HL-60 (cell line): ENCODE data around the gene ZNF202.

ENCODE experiments used
- DNase-seq, 2 experiments: peaks; one replicate each; pipeline ENCODE4 v3.0.0-alpha.2; 2010 to 2020; ENCODE audit warnings: low read depth in 1 of 2, low spot score in 1 of 2
- H3K27ac ChIP-seq: fragments of 250-450 bp; sonication (Bioruptor Pico); replicated peaks from 2 replicates; pipeline ENCODE4 v1.5.1; 2020; ENCODE audit warnings: mild to moderate bottlenecking, moderate library complexity
- H3K27me3 ChIP-seq: fragments of 250-450 bp; sonication (Bioruptor Pico); 2 replicates; pipeline ENCODE4 v1.5.1; 2021; ENCODE audit warnings: mild to moderate bottlenecking, moderate library complexity; ENCODE audit not compliant: insufficient read depth, poor library complexity, severe bottlenecking
- H3K4me3 ChIP-seq: replicated peaks from 2 replicates; pipeline ENCODE4 v1.5.1; 2011; ENCODE audit warnings: mild to moderate bottlenecking, control low read depth, low read length; ENCODE audit not compliant: insufficient read depth
- GABPA ChIP-seq: IDR thresholded peaks from 2 replicates; pipeline ENCODE4 v1.6.1; 2012; ENCODE audit warnings: low read depth
- POLR2AphosphoS5 ChIP-seq: IDR thresholded peaks from 2 replicates; pipeline ENCODE4 v1.6.1; 2012; ENCODE audit warnings: low read depth
- SPI1 ChIP-seq: IDR thresholded peaks from 2 replicates; pipeline ENCODE4 v1.6.1; 2012; ENCODE audit warnings: low read depth, mild to moderate bottlenecking, borderline replicate concordance
- TF ChIP-seq, protein P1 (sequence below): IDR thresholded peaks from one replicate; pipeline ENCODE4 v1.5.1; 2011; ENCODE audit warnings: low read length, control low read depth, inconsistent platforms; ENCODE audit not compliant: insufficient read depth
- TF ChIP-seq, protein P2 (sequence below): IDR thresholded peaks from 2 replicates; pipeline ENCODE4 v1.6.1; 2012; ENCODE audit warnings: low read depth; ENCODE audit not compliant: insufficient replicate concordance

ZNF202 gene

DNA sequence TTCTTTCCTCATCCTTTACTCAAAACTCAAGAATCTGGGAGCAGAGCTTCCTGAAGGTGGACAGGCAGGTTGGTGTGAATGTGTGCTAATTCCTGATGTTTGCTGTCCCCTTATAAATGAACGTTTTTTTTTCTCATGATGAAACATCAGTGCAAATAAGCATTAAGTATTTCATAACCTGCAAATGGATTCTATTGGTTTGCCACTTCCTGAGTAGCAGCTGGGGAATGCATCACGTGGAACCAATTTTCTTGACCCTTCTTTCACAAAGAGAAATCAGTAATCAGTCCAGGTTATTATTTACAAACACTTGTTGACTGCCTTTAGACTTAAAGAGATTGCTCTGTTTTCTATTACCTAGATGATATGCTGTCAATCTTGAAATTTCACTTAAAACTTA is 46.9 kb downstream of the ZNF202 start:
- Histone ChIP-seq H3K27ac (no peak overlapping the region), H3K27me3 (no peaks in the 10 kb centered on the region), H3K4me3 (no peak overlapping the region)
- TF ChIP-seq, protein P1, sequence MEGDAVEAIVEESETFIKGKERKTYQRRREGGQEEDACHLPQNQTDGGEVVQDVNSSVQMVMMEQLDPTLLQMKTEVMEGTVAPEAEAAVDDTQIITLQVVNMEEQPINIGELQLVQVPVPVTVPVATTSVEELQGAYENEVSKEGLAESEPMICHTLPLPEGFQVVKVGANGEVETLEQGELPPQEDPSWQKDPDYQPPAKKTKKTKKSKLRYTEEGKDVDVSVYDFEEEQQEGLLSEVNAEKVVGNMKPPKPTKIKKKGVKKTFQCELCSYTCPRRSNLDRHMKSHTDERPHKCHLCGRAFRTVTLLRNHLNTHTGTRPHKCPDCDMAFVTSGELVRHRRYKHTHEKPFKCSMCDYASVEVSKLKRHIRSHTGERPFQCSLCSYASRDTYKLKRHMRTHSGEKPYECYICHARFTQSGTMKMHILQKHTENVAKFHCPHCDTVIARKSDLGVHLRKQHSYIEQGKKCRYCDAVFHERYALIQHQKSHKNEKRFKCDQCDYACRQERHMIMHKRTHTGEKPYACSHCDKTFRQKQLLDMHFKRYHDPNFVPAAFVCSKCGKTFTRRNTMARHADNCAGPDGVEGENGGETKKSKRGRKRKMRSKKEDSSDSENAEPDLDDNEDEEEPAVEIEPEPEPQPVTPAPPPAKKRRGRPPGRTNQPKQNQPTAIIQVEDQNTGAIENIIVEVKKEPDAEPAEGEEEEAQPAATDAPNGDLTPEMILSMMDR, result no peak
- TF ChIP-seq POLR2AphosphoS5, result no peak
- DNase-seq, result no peak

DNA sequence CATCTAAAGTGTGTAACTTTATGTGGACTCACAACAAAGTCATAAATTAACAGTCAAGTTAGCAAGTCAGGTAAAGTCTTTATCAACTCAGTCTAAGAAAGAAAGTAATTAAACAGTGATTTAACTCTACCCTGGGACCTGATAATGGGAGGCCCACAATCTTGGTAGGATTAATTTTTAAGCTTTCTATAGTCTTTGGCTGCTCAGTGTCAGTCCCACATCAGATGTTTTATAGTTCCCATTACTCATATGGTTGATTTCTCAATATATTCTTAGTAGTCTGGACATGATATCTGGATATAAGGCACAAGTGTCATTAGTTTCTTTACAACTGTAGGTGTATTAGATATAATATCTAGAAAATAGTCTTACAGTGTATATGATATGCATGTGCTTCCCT is 48.5 kb downstream of the ZNF202 start:
- TF ChIP-seq POLR2AphosphoS5 (no peak), GABPA (no peak), SPI1 (no peak)
- TF ChIP-seq, protein P2, sequence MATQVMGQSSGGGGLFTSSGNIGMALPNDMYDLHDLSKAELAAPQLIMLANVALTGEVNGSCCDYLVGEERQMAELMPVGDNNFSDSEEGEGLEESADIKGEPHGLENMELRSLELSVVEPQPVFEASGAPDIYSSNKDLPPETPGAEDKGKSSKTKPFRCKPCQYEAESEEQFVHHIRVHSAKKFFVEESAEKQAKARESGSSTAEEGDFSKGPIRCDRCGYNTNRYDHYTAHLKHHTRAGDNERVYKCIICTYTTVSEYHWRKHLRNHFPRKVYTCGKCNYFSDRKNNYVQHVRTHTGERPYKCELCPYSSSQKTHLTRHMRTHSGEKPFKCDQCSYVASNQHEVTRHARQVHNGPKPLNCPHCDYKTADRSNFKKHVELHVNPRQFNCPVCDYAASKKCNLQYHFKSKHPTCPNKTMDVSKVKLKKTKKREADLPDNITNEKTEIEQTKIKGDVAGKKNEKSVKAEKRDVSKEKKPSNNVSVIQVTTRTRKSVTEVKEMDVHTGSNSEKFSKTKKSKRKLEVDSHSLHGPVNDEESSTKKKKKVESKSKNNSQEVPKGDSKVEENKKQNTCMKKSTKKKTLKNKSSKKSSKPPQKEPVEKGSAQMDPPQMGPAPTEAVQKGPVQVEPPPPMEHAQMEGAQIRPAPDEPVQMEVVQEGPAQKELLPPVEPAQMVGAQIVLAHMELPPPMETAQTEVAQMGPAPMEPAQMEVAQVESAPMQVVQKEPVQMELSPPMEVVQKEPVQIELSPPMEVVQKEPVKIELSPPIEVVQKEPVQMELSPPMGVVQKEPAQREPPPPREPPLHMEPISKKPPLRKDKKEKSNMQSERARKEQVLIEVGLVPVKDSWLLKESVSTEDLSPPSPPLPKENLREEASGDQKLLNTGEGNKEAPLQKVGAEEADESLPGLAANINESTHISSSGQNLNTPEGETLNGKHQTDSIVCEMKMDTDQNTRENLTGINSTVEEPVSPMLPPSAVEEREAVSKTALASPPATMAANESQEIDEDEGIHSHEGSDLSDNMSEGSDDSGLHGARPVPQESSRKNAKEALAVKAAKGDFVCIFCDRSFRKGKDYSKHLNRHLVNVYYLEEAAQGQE, result no peak
- TF ChIP-seq, protein P1, result no peak
- no peaks in the 10 kb centered on the region for H3K27me3 ChIP-seq
- DNase-seq, result no peak
- H3K4me3 ChIP-seq, result no peak overlapping the region
- no peak overlapping the region for H3K27ac ChIP-seq

DNA sequence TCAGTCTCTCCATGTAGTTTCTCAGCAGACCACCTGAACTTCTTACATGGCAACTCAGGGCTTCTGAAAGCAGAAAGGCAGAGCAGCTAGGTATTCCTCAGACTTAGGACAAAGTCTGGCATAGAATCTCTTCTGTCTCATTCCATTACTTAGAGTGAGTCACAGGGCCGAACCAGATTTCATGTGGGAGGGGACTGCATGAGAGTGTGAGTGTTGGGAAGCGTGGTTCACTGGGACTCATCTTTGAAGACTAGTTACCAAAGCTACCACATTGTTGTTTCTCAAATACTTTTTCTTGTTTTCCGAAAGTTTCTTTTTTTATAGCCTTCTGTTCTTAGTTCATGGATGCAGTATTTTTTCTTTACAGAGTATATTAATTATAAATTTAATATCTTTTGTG is 51.0 kb downstream of the ZNF202 start:
- no peak for DNase-seq
- H3K27ac ChIP-seq, result no peak overlapping the region
- no peak overlapping the region for H3K4me3 ChIP-seq
- TF ChIP-seq GABPA (no peak), POLR2AphosphoS5 (no peak), SPI1 (no peak)
- TF ChIP-seq, protein P2, result no peak
- TF ChIP-seq, protein P1, result no peak
- no peaks in the 10 kb centered on the region for H3K27me3 ChIP-seq

DNA sequence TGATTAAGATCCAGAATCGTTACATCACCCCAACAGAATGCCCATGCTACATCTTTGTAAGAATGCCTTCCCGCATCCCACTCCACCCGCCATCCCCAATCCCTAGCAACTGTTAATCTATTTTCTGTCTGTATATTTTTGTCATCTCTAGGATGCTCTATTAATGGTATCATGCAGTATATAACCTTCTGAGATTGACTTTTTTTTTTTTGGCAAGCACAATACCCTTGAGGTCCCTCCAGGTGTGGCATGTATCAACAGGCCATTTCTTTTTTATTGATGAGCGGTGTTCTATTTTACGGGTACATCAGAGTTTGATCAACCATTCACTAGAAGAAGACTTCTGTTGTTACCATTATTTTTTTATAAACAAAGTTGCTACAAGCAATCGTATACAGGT is 56.9 kb downstream of the ZNF202 start:
- H3K27me3 ChIP-seq, result peaks cover 8% of the 10 kb centered on the region
- no peak for TF ChIP-seq POLR2AphosphoS5
- TF ChIP-seq SPI1, result no peak
- TF ChIP-seq, protein P2, result no peak
- TF ChIP-seq, protein P1, result no peak
- no peak for TF ChIP-seq GABPA
- DNase-seq, result no peak

More for the DNA sequence above, 56.9 kb downstream of the ZNF202 start:
- Histone ChIP-seq H3K4me3 (no peak overlapping the region), H3K27ac (no peak overlapping the region)
